A673 (cell line): Measurements from ENCODE around the gene MBTPS1.

Source experiments
- EZH2 ChIP-seq: fragments of 200-600 bp; sonication (generic); IDR thresholded peaks from 2 replicates; pipeline ENCODE4 v1.6.1; 2017; ENCODE audit warnings: borderline replicate concordance, low read depth, mild to moderate bottlenecking, mixed read lengths, antibody characterized with exemption, low read length; ENCODE audit not compliant: poor library complexity, severe bottlenecking
- TF ChIP-seq, protein P1 (sequence below): fragments of 300-800, 200-600 bp; sonication (generic); conservative IDR thresholded peaks from 2 replicates; pipeline ENCODE4 v1.5.1; 2017; ENCODE audit warnings: low read depth, mild to moderate bottlenecking, antibody characterized with exemption, low read length, moderate library complexity, mixed read lengths

DNA sequence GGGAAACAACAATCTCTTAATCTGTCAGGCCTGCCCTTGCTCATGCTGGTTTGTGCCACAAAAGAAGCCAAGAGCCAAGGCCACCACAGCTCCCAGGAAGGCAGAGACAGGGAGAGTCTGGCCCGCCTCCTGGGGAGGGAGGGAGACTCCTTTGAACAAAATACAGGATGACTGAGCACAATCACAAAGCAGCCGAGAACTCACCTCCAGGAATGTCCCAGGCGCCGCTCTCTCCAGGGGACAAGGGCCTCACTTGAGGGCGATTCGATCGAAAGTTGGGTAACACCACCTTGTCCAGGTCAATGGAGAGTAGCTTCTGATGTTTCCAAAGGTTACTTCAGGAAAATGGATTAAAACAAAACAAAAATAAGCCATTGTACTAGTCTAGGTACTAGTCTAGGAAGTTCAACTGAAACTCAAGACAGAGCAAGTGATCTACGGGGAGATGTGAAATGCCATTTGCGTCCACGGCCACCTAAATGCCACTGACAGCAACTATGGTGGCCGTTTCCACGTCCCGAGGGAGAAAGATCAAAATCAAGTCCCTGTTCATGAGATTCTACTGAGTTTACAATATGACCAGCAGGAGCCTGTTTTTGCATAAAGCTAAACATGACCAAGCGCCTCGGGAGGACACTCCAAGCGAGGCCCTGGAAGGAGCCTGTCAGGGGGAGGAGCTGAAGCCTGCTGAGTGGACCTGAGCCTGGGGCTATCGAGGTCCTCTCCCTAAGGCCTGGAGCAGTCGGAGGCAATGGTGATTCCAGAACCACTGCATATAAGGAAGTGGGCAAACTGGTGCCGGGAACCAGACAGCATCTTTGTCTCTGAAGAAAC lies 60.7 kb downstream of the MBTPS1 start:
- TF ChIP-seq, protein P1, sequence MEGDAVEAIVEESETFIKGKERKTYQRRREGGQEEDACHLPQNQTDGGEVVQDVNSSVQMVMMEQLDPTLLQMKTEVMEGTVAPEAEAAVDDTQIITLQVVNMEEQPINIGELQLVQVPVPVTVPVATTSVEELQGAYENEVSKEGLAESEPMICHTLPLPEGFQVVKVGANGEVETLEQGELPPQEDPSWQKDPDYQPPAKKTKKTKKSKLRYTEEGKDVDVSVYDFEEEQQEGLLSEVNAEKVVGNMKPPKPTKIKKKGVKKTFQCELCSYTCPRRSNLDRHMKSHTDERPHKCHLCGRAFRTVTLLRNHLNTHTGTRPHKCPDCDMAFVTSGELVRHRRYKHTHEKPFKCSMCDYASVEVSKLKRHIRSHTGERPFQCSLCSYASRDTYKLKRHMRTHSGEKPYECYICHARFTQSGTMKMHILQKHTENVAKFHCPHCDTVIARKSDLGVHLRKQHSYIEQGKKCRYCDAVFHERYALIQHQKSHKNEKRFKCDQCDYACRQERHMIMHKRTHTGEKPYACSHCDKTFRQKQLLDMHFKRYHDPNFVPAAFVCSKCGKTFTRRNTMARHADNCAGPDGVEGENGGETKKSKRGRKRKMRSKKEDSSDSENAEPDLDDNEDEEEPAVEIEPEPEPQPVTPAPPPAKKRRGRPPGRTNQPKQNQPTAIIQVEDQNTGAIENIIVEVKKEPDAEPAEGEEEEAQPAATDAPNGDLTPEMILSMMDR: no peak
- TF ChIP-seq EZH2: no peak
